PC-9 (cell line): Measurements from ENCODE around the gene NTM. TPM values are rescaled to one million over a fixed set of nuclear protein-coding genes. Genes with fewer than 3 reads are reported as not detected.

ENCODE experiments used
- BruUV-seq: library from RNA; stranded (reverse); fragments of 400-500 nt; replicated peaks from 2 replicates; lab custom pipeline; 2021; lab: Mats Ljungman, UMichigan
- CTCF ChIA-PET: fragments of 300-600 bp; sonication (Branson Sonifier 250); formaldehyde crosslinking; loops from one replicate; lab custom pipeline; 2022; ENCODE audit warnings: antibody characterized with exemption; lab: Charles Lee
- POLR2A ChIA-PET: fragments of 300-600 bp; sonication (Branson Sonifier 250); formaldehyde crosslinking; loops from one replicate; lab custom pipeline; 2022; ENCODE audit warnings: antibody characterized with exemption; ENCODE audit not compliant: unreplicated experiment; lab: Charles Lee
- DNase-seq, 2 experiments: peaks; one replicate each; pipeline versions ENCODE4 v3.0.0 to v3.0.0-alpha.2; 2015 to 2022; ENCODE audit warnings: mixed read lengths in 1 of 2
- H2AFZ ChIP-seq: fragments of 200-600 bp; sonication (generic); 2 replicates; pipeline ENCODE4 v1.8.1; 2017; ENCODE audit warnings: antibody characterized with exemption
- H3F3A ChIP-seq: fragments of 200-600 bp; sonication (generic); 2 replicates; pipeline ENCODE4 v1.8.1; 2017; ENCODE audit warnings: antibody characterized with exemption, mild to moderate bottlenecking, low read depth; ENCODE audit not compliant: insufficient read depth
- H3K27ac ChIP-seq: fragments of 200-600 bp; sonication (generic); 2 replicates; pipeline ENCODE4 v1.6.1; 2016; ENCODE audit warnings: mixed run types
- H3K27me3 ChIP-seq: fragments of 200-600 bp; sonication (generic); 2 replicates; pipeline ENCODE4 v1.6.1; 2016; ENCODE audit warnings: low read depth, mixed run types; ENCODE audit not compliant: insufficient read depth
- H3K36me3 ChIP-seq: fragments of 200-600 bp; sonication (generic); 2 replicates; pipeline ENCODE4 v1.6.1; 2016; ENCODE audit warnings: low read depth, mixed run types
- H3K4me1 ChIP-seq: fragments of 200-600 bp; sonication (generic); replicated peaks from 2 replicates; pipeline ENCODE4 v1.6.1; 2016; ENCODE audit warnings: mixed run types; ENCODE audit not compliant: insufficient read depth
- H3K4me2 ChIP-seq: fragments of 200-600 bp; sonication (generic); 2 replicates; pipeline ENCODE4 v1.6.1; 2017; ENCODE audit warnings: mixed run types
- H3K4me3 ChIP-seq: fragments of 200-600 bp; sonication (generic); 2 replicates; pipeline ENCODE4 v1.6.1; 2016; ENCODE audit warnings: mixed run types
- H3K79me2 ChIP-seq: fragments of 200-600 bp; sonication (generic); 2 replicates; pipeline ENCODE4 v1.6.1; 2017; ENCODE audit warnings: low read depth, mixed run types
- H3K9me2 ChIP-seq: fragments of 200-600 bp; sonication (generic); 2 replicates; pipeline ENCODE4 v1.8.1; 2017; ENCODE audit warnings: mild to moderate bottlenecking; ENCODE audit not compliant: insufficient read depth
- H3K9me3 ChIP-seq: fragments of 200-600 bp; sonication (generic); 2 replicates; pipeline ENCODE4 v1.8.1; 2016; ENCODE audit warnings: low read depth; ENCODE audit not compliant: insufficient read depth
- H4K20me1 ChIP-seq: fragments of 200-600 bp; sonication (generic); 2 replicates; pipeline ENCODE4 v1.8.1; 2017; ENCODE audit not compliant: insufficient read depth
- EZH2 ChIP-seq: fragments of 200-600 bp; sonication (generic); IDR thresholded peaks from 2 replicates; pipeline ENCODE4 v1.8.0; 2017; ENCODE audit warnings: antibody characterized with exemption, low read depth
- intact Hi-C: fragments of 100-400 bp; cut with micrococcal nuclease; formaldehyde crosslinking; loops from one replicate; pipeline ENCODE4 v1.10.0; 2022; ENCODE audit not compliant: unreplicated experiment
- total RNA-seq: library from RNA; stranded (reverse); gene quantifications from 2 replicates; pipeline ENCODE4 v1.2.3, GENCODE V29; 2021
- TF ChIP-seq, protein P1 (sequence below): fragments of 200-600 bp; sonication (generic); conservative IDR thresholded peaks from 2 replicates; pipeline ENCODE4 v1.6.1; 2017; ENCODE audit warnings: mixed run types, antibody characterized with exemption, mild to moderate bottlenecking, moderate library complexity

Gene NTM
- total RNA-seq, 1 experiment from 2014 or later, result not detected

DNA sequence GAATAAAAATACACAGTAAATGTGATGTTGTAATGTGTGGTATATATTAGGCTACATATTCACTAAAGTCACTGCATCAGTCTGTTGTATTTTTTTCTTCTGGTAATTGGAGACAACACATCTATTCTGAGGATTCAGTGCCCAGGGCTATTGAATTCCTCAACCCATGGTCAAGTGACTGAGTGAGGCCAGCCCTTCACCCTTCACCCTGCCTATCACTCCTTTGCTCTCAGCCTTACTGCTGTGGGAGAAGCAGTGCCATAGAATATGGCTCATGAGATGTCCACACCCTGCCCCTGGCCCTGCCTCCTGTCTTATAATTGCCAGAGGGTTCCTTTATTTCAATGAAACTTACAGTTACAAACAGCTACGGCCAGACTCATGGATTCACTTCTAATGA lies 295.6 kb downstream of the NTM start:
- ChIA-PET CTCF (no interaction called here), POLR2A (no interaction called here)
- Histone ChIP-seq H3K4me3 (no peak overlapping the region), H3K4me1 (no peaks in the 10 kb centered on the region), H3F3A (no peaks in the 10 kb centered on the region), H3K79me2 (no peaks in the 10 kb centered on the region), H4K20me1 (no peaks in the 10 kb centered on the region; the same call in 1 of the 2 replicates), H3K27ac (no peak overlapping the region), H2AFZ (no peak overlapping the region), H3K9me3 (no peaks in the 10 kb centered on the region), H3K4me2 (no peak overlapping the region), H3K27me3 (peaks cover 37% of the 10 kb centered on the region), H3K36me3 (no peaks in the 10 kb centered on the region), H3K9me2 (no peaks in the 10 kb centered on the region)
- no TSS peak for BruUV-seq
- intact Hi-C loops, result no loop called here
- DNase-seq, result no peak
- no peak for TF ChIP-seq EZH2
- TF ChIP-seq, protein P1, sequence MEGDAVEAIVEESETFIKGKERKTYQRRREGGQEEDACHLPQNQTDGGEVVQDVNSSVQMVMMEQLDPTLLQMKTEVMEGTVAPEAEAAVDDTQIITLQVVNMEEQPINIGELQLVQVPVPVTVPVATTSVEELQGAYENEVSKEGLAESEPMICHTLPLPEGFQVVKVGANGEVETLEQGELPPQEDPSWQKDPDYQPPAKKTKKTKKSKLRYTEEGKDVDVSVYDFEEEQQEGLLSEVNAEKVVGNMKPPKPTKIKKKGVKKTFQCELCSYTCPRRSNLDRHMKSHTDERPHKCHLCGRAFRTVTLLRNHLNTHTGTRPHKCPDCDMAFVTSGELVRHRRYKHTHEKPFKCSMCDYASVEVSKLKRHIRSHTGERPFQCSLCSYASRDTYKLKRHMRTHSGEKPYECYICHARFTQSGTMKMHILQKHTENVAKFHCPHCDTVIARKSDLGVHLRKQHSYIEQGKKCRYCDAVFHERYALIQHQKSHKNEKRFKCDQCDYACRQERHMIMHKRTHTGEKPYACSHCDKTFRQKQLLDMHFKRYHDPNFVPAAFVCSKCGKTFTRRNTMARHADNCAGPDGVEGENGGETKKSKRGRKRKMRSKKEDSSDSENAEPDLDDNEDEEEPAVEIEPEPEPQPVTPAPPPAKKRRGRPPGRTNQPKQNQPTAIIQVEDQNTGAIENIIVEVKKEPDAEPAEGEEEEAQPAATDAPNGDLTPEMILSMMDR, result no peak

DNA sequence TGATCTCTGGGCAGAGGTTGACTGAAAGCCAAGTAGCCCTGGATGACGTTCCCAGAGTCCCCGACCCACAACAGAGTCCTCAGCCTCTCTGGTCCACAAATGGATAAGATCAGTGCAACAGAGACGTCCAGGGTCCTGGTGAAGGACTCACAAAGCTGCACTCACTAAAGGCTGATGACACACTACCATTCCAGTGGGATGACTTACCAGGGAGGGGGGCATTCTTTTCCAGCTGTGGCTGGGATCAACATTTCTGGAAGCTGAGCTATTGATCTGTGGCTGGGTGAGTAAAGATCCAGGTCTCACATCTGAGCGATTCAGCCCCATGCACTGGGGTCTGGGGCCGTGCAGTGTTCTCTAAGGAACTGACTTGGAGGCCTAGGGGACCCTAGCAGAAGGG lies 296.2 kb downstream of the NTM start:
- POLR2A ChIA-PET, result no interaction called here
- no peak for TF ChIP-seq EZH2
- TF ChIP-seq, protein P1, result no peak
- Histone ChIP-seq H3K27me3 (peaks cover 35% of the 10 kb centered on the region), H3K36me3 (no peaks in the 10 kb centered on the region), H4K20me1 (no peaks in the 10 kb centered on the region), H3K9me3 (no peaks in the 10 kb centered on the region), H3K4me3 (no peak overlapping the region), H3K4me1 (no peaks in the 10 kb centered on the region), H3F3A (no peaks in the 10 kb centered on the region), H2AFZ (no peak overlapping the region), H3K9me2 (no peaks in the 10 kb centered on the region), H3K4me2 (no peak overlapping the region), H3K27ac (no peak overlapping the region), H3K79me2 (no peaks in the 10 kb centered on the region)
- intact Hi-C loops, result no loop called here
- BruUV-seq, result no TSS peak
- CTCF ChIA-PET, result no interaction called here
- no peak for DNase-seq

DNA sequence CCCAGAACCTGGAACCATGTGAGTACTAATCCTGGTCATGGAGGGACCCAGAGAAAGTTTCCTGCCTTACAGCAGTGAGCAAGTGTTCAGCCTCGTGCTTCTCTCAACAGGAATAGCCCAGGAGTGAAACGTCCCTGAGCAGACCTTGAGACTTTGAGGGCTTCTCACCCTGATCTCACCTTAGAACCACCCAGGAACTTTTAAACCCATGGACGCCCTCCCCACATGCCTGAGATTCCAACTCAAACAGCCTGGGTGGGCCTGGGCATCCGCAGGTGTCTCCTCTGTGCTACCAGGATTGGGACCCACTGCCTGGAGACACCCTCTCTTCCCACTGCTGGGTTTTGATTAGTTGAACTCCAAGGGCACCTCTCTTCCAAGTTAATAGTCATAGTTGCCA lies 297.2 kb downstream of the NTM start:
- TF ChIP-seq, protein P1, result no peak
- no peak for TF ChIP-seq EZH2
- POLR2A ChIA-PET, result interaction anchor here (0.5 kb wide), 1 partner anchor 1981 kb away, joined by 3 read pairs; no protein-coding TSS in a partner anchor
- Histone ChIP-seq H4K20me1 (no peaks in the 10 kb centered on the region), H3F3A (no peaks in the 10 kb centered on the region), H3K9me3 (no peaks in the 10 kb centered on the region), H3K9me2 (no peaks in the 10 kb centered on the region), H3K4me1 (no peaks in the 10 kb centered on the region), H3K79me2 (no peaks in the 10 kb centered on the region), H3K27me3 (peaks cover 35% of the 10 kb centered on the region), H3K4me3 (no peak overlapping the region), H3K27ac (no peak overlapping the region), H3K36me3 (no peaks in the 10 kb centered on the region), H3K4me2 (no peak overlapping the region), H2AFZ (no peak overlapping the region)
- intact Hi-C loops, result no loop called here
- DNase-seq, result no peak
- no TSS peak for BruUV-seq
- CTCF ChIA-PET, result no interaction called here
